ENCODE data around the gene ATXN7. TPM values are rescaled to one million over a fixed set of nuclear protein-coding genes. Genes with fewer than 3 reads are reported as not detected.

ATXN7 gene
- total RNA-seq, 1 donor from 2014 or later = 46.7 TPM

DNA sequence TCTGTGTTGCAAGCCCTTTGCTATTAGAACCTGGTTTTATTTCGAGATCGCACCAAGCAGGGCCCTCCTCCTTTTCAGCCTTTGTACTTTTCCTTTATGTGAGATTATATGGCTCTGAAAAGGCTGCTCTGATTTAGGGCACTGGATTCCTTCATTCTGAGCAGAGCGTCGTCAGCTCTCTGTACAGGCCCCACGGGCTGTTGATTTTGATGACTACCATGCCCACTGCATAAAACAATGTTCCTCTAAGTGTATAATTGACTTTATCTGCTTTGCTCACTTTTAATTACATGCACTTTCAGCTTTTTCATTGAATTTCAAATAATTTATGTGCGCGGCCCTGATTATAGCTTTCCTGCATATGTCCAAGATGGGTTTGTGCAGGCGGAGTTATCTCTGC is 164.0 kb downstream of the ATXN7 start:
- H3K27me3 Mint-ChIP-seq = peaks cover 19% of the 10 kb centered on the region
- intact Hi-C loops (cut with micrococcal nuclease) = no loop called here
- CTCF ChIA-PET = interaction anchor here (8.1 kb wide), 1 partner anchor 456 kb away, joined by 52 read pairs; no protein-coding TSS in a partner anchor
- no peak for DNase-seq
- no peak overlapping the region for H3K27ac Mint-ChIP-seq
- no peak for ATAC-seq (ENCODE audit: low read depth)
- H3K36me3 Mint-ChIP-seq (ENCODE audit: low read depth) = peaks cover 2% of the 10 kb centered on the region
- H3K9me3 Mint-ChIP-seq = no peaks in the 10 kb centered on the region
- no peak overlapping the region for H3K4me3 Mint-ChIP-seq
- POLR2A ChIA-PET = no interaction called here
- TF ChIP-seq, protein P1, sequence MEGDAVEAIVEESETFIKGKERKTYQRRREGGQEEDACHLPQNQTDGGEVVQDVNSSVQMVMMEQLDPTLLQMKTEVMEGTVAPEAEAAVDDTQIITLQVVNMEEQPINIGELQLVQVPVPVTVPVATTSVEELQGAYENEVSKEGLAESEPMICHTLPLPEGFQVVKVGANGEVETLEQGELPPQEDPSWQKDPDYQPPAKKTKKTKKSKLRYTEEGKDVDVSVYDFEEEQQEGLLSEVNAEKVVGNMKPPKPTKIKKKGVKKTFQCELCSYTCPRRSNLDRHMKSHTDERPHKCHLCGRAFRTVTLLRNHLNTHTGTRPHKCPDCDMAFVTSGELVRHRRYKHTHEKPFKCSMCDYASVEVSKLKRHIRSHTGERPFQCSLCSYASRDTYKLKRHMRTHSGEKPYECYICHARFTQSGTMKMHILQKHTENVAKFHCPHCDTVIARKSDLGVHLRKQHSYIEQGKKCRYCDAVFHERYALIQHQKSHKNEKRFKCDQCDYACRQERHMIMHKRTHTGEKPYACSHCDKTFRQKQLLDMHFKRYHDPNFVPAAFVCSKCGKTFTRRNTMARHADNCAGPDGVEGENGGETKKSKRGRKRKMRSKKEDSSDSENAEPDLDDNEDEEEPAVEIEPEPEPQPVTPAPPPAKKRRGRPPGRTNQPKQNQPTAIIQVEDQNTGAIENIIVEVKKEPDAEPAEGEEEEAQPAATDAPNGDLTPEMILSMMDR (IDR thresholded peaks at IDR 0.05) = no peak
- peaks cover 16% of the 10 kb centered on the region for H3K4me1 Mint-ChIP-seq

DNA sequence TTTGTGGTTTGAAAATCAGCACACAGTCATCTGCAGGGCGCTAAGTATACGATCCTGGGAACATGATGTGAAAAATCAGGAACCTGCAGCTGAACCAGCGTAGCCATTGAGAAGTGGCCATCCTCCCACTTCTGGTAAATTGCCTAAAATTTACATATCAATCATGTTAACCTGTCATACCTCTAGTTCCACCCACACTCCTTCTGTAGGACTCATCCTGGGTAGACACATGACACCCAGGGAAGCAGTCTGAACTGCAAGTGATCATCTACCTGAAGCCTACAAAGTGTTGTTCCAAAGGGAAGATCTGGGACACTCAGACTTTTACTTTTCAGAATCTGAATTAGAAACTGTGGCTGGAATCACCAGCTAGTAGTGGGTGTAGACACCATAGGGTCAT is 165.1 kb downstream of the ATXN7 start:
- no peak overlapping the region for H3K4me3 Mint-ChIP-seq
- ChIA-PET CTCF (interaction anchor here (8.1 kb wide), 1 partner anchor 455 kb away, joined by 52 read pairs; no protein-coding TSS in a partner anchor), POLR2A (no interaction called here)
- TF ChIP-seq, protein P1 (IDR thresholded peaks at IDR 0.05) = no peak
- no peaks in the 10 kb centered on the region for H3K36me3 Mint-ChIP-seq (ENCODE audit: low read depth)
- H3K27me3 Mint-ChIP-seq = peaks cover 19% of the 10 kb centered on the region
- H3K27ac Mint-ChIP-seq = no peak overlapping the region
- peaks cover 11% of the 10 kb centered on the region for H3K4me1 Mint-ChIP-seq
- DNase-seq = no peak
- intact Hi-C loops (cut with micrococcal nuclease) = no loop called here
- no peak for ATAC-seq (ENCODE audit: low read depth)
- H3K9me3 Mint-ChIP-seq = no peaks in the 10 kb centered on the region

DNA sequence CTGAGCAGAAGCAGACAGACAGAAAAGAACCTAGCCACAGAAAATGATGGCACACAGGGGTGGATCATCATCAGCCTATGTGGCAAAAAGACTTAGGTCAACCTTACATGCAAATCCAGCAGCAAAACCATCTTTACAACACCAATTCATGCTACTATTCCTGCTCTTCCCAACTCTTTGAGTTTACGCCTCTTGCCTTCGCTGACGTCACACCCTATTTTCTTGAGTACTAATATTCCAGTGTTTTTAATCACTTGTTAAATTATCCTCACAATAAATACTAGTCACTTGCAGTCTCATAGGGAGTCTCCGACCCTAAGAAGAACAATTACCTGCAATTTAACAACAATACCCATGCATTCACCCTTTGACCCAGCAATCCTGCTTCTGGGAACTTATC is 165.6 kb downstream of the ATXN7 start:
- no peaks in the 10 kb centered on the region for H3K36me3 Mint-ChIP-seq (ENCODE audit: low read depth)
- peaks cover 7% of the 10 kb centered on the region for H3K4me1 Mint-ChIP-seq
- H3K4me3 Mint-ChIP-seq = no peak overlapping the region
- intact Hi-C loops (cut with micrococcal nuclease) = no loop called here
- CTCF ChIA-PET = interaction anchor here (1.0 to 8.1 kb wide), 2 partner anchors 371 to 454 kb away, joined by 5 to 52 read pairs; no protein-coding TSS in a partner anchor
- H3K9me3 Mint-ChIP-seq = peaks cover 4% of the 10 kb centered on the region
- peaks cover 19% of the 10 kb centered on the region for H3K27me3 Mint-ChIP-seq
- H3K27ac Mint-ChIP-seq = no peak overlapping the region
- no peak for DNase-seq
- ATAC-seq (ENCODE audit: low read depth) = no peak
- TF ChIP-seq, protein P1 (IDR thresholded peaks at IDR 0.05) = no peak
- POLR2A ChIA-PET = no interaction called here

DNA sequence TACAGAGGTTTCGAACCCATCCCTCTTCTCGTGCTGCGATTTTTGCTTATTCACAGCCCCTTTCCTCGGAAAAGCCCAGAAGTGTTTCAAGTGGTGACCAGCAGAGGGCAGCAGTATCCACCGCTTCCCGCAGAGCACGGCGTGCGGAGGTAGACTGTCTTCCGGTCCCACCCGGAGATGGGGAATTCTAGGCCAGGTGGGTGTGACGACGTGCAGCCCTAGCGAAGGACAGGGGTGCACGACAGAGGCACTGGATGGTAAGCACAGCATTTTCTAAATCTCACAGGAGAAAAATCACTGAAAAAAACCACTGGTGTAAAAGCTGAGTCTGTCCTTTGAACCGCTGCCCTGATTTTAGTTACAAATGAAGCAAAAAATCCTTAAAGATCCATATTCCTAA is 167.1 kb downstream of the ATXN7 start:
- H3K27me3 Mint-ChIP-seq = peaks cover 20% of the 10 kb centered on the region

More for the DNA sequence above, 167.1 kb downstream of the ATXN7 start:
- H3K27ac Mint-ChIP-seq = peak overlapping the region; percentile 76
- ChIA-PET CTCF (interaction anchor here (1.3 to 8.1 kb wide), 2 partner anchors 69 to 453 kb away, joined by 3 to 52 read pairs; no protein-coding TSS in a partner anchor), POLR2A (no interaction called here)
- peak overlapping the region; percentile 80 for H3K4me3 Mint-ChIP-seq
- DNase-seq (peak; percentile 59), ATAC-seq (ENCODE audit: low read depth) (peak; percentile 98)
- H3K36me3 Mint-ChIP-seq (ENCODE audit: low read depth) = no peaks in the 10 kb centered on the region
- TF ChIP-seq, protein P1 (IDR thresholded peaks at IDR 0.05) = no peak
- H3K4me1 Mint-ChIP-seq = peaks cover 6% of the 10 kb centered on the region
- intact Hi-C loops (cut with micrococcal nuclease) = loop anchor here (1.0 to 10.0 kb wide), 4 partner anchors 194 to 1702 kb away; partner anchors contain the start of gene PRICKLE2
- peaks cover 6% of the 10 kb centered on the region for H3K9me3 Mint-ChIP-seq
